Measurements from ENCODE around the gene NPAS4.
A peak's percentile ranks its signal among the peaks of the same experiment; 100 is the strongest.
"Not testable (repeated sequence)": the region's sequence is repeated elsewhere in the genome, so short reads cannot be mapped to it uniquely, and the experiment has no call there.

The NPAS4 gene

GRCh38 chr11:66418168-66418985, 2.5 kb upstream of the NPAS4 start:
- DNase-seq (ENCODE audit: low read depth): peak; percentile 95

- no peak for DNase-seq (ENCODE audit: low read depth)
Measured at GRCh38 chr11:66418986-66419308, 1.9 kb upstream of the NPAS4 start.

- DNase-seq (ENCODE audit: low read depth): no peak
Measured at GRCh38 chr11:66419825-66420224, 1.0 kb upstream of the NPAS4 start.

- DNase-seq (ENCODE audit: low read depth): peak; percentile 69
Measured at GRCh38 chr11:66421492-66422205, 814 bp downstream of the NPAS4 start.

GRCh38 chr11:66426314-66426713, 5.5 kb downstream of the NPAS4 start:
- DNase-seq (ENCODE audit: low read depth): no peak

- no peak for DNase-seq (ENCODE audit: low read depth)
Measured at GRCh38 chr11:66428933-66429332, 8.1 kb downstream of the NPAS4 start.

- DNase-seq (ENCODE audit: low read depth): peak; percentile 44
Measured at GRCh38 chr11:66429983-66430602, 9.3 kb downstream of the NPAS4 start.

- DNase-seq (ENCODE audit: low read depth): not testable (repeated sequence)
Measured at GRCh38 chr11:66431287-66431686, 10.5 kb downstream of the NPAS4 start.

GRCh38 chr11:66431871-66432329, 11.1 kb downstream of the NPAS4 start:
- not testable (repeated sequence) for DNase-seq (ENCODE audit: low read depth)

GRCh38 chr11:66432597-66432996, 11.8 kb downstream of the NPAS4 start:
- no peak for DNase-seq (ENCODE audit: low read depth)

GRCh38 chr11:66437979-66438503, 17.2 kb downstream of the NPAS4 start:
- no peak for DNase-seq (ENCODE audit: low read depth)

- DNase-seq (ENCODE audit: low read depth): peak; percentile 89
Measured at GRCh38 chr11:66438504-66439466, 17.9 kb downstream of the NPAS4 start, which contains the start of gene MRPL11. Gene MRPL11 (minus strand): TSS chr11:66438848. CDS start chr11:66438754, 94 bp downstream.

GRCh38 chr11:66440101-66440939, 19.5 kb downstream of the NPAS4 start:
- DNase-seq (ENCODE audit: low read depth): not testable (repeated sequence)

GRCh38 chr11:66440940-66441282, 20.1 kb downstream of the NPAS4 start:
- not testable (repeated sequence) for DNase-seq (ENCODE audit: low read depth)

- DNase-seq (ENCODE audit: low read depth): peak; percentile 80
Measured at GRCh38 chr11:66443602-66444001, 22.8 kb downstream of the NPAS4 start.

GRCh38 chr11:66447012-66447411, 26.2 kb downstream of the NPAS4 start:
- DNase-seq (ENCODE audit: low read depth): no peak

- DNase-seq (ENCODE audit: low read depth): no peak
Measured at GRCh38 chr11:66448523-66448922, 27.7 kb downstream of the NPAS4 start.

GRCh38 chr11:66450560-66450959, 29.7 kb downstream of the NPAS4 start:
- DNase-seq (ENCODE audit: low read depth): no peak

- no peak for DNase-seq (ENCODE audit: low read depth)
Measured at GRCh38 chr11:66451663-66452062, 30.8 kb downstream of the NPAS4 start.

GRCh38 chr11:66454247-66454646, 33.4 kb downstream of the NPAS4 start:
- DNase-seq (ENCODE audit: low read depth): no peak

GRCh38 chr11:66454828-66455227, 34.0 kb downstream of the NPAS4 start:
- no peak for DNase-seq (ENCODE audit: low read depth)
